ENCODE results near the gene CHRNA3.

Gene CHRNA3

DNA sequence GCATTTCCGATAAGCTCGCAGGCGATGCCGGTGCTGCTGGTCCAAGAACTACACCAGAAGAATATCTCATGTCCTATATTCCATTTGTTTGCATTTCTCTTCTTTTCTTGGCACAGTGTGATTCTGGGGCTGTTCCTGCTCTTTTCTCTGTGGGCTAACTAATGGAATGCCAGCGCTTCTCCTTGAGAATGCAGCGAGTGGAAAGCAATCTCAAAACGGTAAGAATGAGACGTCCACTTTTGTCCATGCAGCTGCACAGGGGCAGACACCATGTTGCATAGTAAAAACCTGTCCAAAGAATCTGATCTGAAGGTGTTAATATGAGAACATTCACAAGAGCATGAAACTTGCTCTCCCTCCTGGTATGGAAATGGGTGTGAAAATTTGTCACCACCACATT, 6.6 kb upstream of the CHRNA3 start:
- H4K20me1 ChIP-seq (ENCODE audit: insufficient read depth, low read length), result no peaks in the 10 kb centered on the region
- H3K27me3 ChIP-seq (replicated peaks; ENCODE audit: insufficient read depth, low read length), result peaks cover 1% of the 10 kb centered on the region; the same call in 1 of the 2 replicates
- no peaks in the 10 kb centered on the region for H3K9me3 ChIP-seq (replicated peaks; ENCODE audit: insufficient read depth, low read length)
- no peaks in the 10 kb centered on the region for H3K9me2 ChIP-seq (replicated peaks; ENCODE audit: insufficient read depth, low read length)
- no peaks in the 10 kb centered on the region for H3F3A ChIP-seq (ENCODE audit: insufficient read depth, low read length)
- no peak overlapping the region for H3K4me3 ChIP-seq (ENCODE audit: low read length)
- no peak overlapping the region for H2AFZ ChIP-seq (ENCODE audit: low read length)
- no peak overlapping the region for H3K9ac ChIP-seq (ENCODE audit: low read length)
- TF ChIP-seq EZH2phosphoT487 (IDR thresholded peaks at IDR 0.05; ENCODE audit: low read length) (no peak), EZH2 (optimal IDR thresholded peaks at IDR 0.05; ENCODE audit: low read depth, low read length) (no peak)
- TF ChIP-seq, protein P1, sequence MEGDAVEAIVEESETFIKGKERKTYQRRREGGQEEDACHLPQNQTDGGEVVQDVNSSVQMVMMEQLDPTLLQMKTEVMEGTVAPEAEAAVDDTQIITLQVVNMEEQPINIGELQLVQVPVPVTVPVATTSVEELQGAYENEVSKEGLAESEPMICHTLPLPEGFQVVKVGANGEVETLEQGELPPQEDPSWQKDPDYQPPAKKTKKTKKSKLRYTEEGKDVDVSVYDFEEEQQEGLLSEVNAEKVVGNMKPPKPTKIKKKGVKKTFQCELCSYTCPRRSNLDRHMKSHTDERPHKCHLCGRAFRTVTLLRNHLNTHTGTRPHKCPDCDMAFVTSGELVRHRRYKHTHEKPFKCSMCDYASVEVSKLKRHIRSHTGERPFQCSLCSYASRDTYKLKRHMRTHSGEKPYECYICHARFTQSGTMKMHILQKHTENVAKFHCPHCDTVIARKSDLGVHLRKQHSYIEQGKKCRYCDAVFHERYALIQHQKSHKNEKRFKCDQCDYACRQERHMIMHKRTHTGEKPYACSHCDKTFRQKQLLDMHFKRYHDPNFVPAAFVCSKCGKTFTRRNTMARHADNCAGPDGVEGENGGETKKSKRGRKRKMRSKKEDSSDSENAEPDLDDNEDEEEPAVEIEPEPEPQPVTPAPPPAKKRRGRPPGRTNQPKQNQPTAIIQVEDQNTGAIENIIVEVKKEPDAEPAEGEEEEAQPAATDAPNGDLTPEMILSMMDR (IDR thresholded peaks at IDR 0.05; ENCODE audit: low read length), result no peak
- no peak for DNase-seq
- H3K4me2 ChIP-seq (ENCODE audit: low read depth, low read length), result no peak overlapping the region
- H3K79me2 ChIP-seq (ENCODE audit: low read length), result no peaks in the 10 kb centered on the region
- no peak overlapping the region for H3K27ac ChIP-seq (ENCODE audit: low read length)
- H3K4me1 ChIP-seq (ENCODE audit: low read length), result no peaks in the 10 kb centered on the region
- H3K36me3 ChIP-seq (replicated peaks; ENCODE audit: insufficient read depth, low read length), result no peaks in the 10 kb centered on the region

DNA sequence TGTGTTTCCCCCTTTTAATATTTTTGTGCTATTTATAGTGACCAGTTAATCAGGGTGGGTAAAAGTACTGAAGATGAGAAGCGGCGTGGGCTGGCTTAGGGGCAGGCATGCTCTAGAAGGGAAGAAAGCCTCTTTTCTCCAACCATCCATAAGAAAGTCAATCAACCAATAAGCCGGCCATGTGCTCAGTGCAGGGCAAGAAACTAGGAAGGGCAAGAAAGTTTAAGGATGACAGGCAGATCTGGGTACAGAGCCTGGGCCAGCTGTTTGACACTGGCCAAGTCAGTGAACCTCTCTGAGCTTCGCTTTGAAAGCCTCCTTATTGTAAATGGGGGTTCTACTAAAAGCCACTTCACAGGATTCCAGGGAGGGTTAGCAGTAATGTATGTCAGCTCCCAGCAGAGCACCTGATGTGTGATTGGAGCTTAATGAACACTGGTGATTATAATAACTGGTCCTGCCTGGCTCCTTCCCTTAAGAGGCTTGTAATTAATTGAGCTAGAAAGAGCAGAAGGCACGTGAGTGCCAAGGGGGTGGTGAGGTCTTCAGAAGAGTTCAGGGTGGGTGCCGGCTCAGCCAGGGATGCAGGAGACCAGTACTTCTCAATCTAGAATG, 5.7 kb upstream of the CHRNA3 start:
- TF ChIP-seq, protein P1 (IDR thresholded peaks at IDR 0.05; ENCODE audit: low read length), result no peak
- TF ChIP-seq EZH2phosphoT487 (IDR thresholded peaks at IDR 0.05; ENCODE audit: low read length), result no peak
- TF ChIP-seq EZH2 (optimal IDR thresholded peaks at IDR 0.05; ENCODE audit: low read depth, low read length), result no peak
- Histone ChIP-seq H3K27me3 (replicated peaks; ENCODE audit: insufficient read depth, low read length) (peaks cover 5% of the 10 kb centered on the region; the same call in 1 of the 2 replicates), H3K9me2 (replicated peaks; ENCODE audit: insufficient read depth, low read length) (no peaks in the 10 kb centered on the region), H3K4me1 (ENCODE audit: low read length) (no peaks in the 10 kb centered on the region), H3K36me3 (replicated peaks; ENCODE audit: insufficient read depth, low read length) (no peaks in the 10 kb centered on the region), H2AFZ (ENCODE audit: low read length) (no peak overlapping the region), H3K27ac (ENCODE audit: low read length) (no peak overlapping the region), H3K9me3 (replicated peaks; ENCODE audit: insufficient read depth, low read length) (no peaks in the 10 kb centered on the region), H3K4me3 (ENCODE audit: low read length) (no peak overlapping the region), H3K4me2 (ENCODE audit: low read depth, low read length) (no peak overlapping the region), H3F3A (ENCODE audit: insufficient read depth, low read length) (no peaks in the 10 kb centered on the region), H4K20me1 (ENCODE audit: insufficient read depth, low read length) (no peaks in the 10 kb centered on the region), H3K9ac (ENCODE audit: low read length) (no peak overlapping the region), H3K79me2 (ENCODE audit: low read length) (no peaks in the 10 kb centered on the region)
- no peak for DNase-seq

DNA sequence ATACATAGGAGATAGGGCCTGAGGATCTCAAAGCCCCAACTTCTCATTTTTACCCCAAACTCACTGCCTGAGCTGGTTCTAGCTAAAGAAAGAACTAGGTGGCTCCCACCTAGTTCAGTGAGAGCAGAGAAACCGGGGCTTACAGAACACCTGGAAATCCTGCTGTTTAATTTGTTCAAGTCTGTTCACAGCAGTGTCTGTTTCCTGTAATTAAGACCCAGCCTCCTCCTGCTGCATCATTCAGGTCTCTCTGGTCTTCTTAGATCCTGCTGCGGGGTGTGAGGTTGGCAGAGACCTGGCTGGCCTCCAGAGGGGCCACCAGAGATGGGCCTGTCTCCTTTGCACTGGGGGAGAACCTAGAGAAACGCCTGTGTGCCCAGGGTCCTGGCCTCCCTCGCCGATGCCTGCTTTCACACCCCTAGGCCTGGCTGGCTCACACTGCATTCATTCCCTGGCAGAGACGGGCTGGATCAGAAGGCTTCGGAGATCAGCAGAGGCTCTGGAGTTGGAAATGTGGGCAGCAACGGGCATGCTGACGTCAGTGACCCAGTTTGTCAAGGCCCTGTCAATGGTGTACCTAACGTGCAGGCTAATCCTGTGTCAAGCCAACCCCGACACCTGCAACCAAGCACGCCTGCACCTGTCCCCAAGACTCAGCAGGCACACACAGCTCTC, 4.9 kb upstream of the CHRNA3 start:
- Histone ChIP-seq H3K36me3 (replicated peaks; ENCODE audit: insufficient read depth, low read length) (no peaks in the 10 kb centered on the region), H3K27me3 (replicated peaks; ENCODE audit: insufficient read depth, low read length) (peaks cover 5% of the 10 kb centered on the region; the same call in 1 of the 2 replicates), H3K4me1 (ENCODE audit: low read length) (no peaks in the 10 kb centered on the region), H3F3A (ENCODE audit: insufficient read depth, low read length) (no peaks in the 10 kb centered on the region), H3K9me3 (replicated peaks; ENCODE audit: insufficient read depth, low read length) (no peaks in the 10 kb centered on the region), H3K9ac (ENCODE audit: low read length) (no peak overlapping the region), H3K27ac (ENCODE audit: low read length) (no peak overlapping the region), H3K79me2 (ENCODE audit: low read length) (no peaks in the 10 kb centered on the region), H3K4me3 (ENCODE audit: low read length) (no peak overlapping the region), H3K9me2 (replicated peaks; ENCODE audit: insufficient read depth, low read length) (no peaks in the 10 kb centered on the region), H3K4me2 (ENCODE audit: low read depth, low read length) (no peak overlapping the region), H4K20me1 (ENCODE audit: insufficient read depth, low read length) (no peaks in the 10 kb centered on the region), H2AFZ (ENCODE audit: low read length) (no peak overlapping the region)
- no peak for DNase-seq
- TF ChIP-seq, protein P1 (IDR thresholded peaks at IDR 0.05; ENCODE audit: low read length), result no peak
- no peak for TF ChIP-seq EZH2 (optimal IDR thresholded peaks at IDR 0.05; ENCODE audit: low read depth, low read length)
- no peak for TF ChIP-seq EZH2phosphoT487 (IDR thresholded peaks at IDR 0.05; ENCODE audit: low read length)
